Nephron (organoid): ENCODE results near the gene TEP1.

Source experiments
- H3K27ac Mint-ChIP-seq, 3 experiments: 2 replicates each; pipeline ENCODE4 v1.8.0; 2020; ENCODE audit warnings: mixed read lengths in 3 of 3, mild to moderate bottlenecking in 2 of 3, moderate library complexity in 1 of 3
- H3K27me3 Mint-ChIP-seq: 2 replicates; pipeline ENCODE4 v1.8.0; 2021; ENCODE audit warnings: low read depth, mild to moderate bottlenecking, moderate library complexity, mixed read lengths
- H3K36me3 Mint-ChIP-seq: 2 replicates; pipeline ENCODE4 v1.8.0; 2020; ENCODE audit warnings: low read depth, mixed read lengths
- H3K4me1 Mint-ChIP-seq: 2 replicates; pipeline ENCODE4 v1.8.0; 2020; ENCODE audit warnings: mixed read lengths
- H3K4me3 Mint-ChIP-seq, 3 experiments: 2 replicates each; pipeline ENCODE4 v1.8.0; 2020; ENCODE audit warnings: mild to moderate bottlenecking in 3 of 3, mixed read lengths in 3 of 3, moderate library complexity in 2 of 3
- H3K9me3 Mint-ChIP-seq: 2 replicates; pipeline ENCODE4 v1.8.0; 2020; ENCODE audit warnings: mixed read lengths
- CTCF ChIP-seq, 3 experiments: fragments of 200-600 bp; sonication (generic); IDR thresholded peaks; one replicate each; pipeline ENCODE4 v1.5.0; 2021; ENCODE audit warnings: antibody characterized with exemption in 3 of 3; ENCODE audit not compliant: unreplicated experiment in 3 of 3

Gene TEP1

GRCh38 chr14:20381341-20381740, 32.0 kb downstream of the TEP1 start:
- Mint-ChIP-seq H3K27ac (no peak overlapping the region), H3K27me3 (no peaks in the 10 kb centered on the region), H3K4me3 (no peak overlapping the region), H3K4me1 (peaks cover 3% of the 10 kb centered on the region), H3K9me3 (no peaks in the 10 kb centered on the region), H3K36me3 (peaks cover 44% of the 10 kb centered on the region)
- no peak for TF ChIP-seq CTCF (IDR thresholded peaks at IDR 0.05; ENCODE audit: unreplicated experiment in 3 of 3)

GRCh38 chr14:20380681-20381080, 32.6 kb downstream of the TEP1 start:
- Mint-ChIP-seq H3K27ac (no peak overlapping the region), H3K4me3 (no peak overlapping the region), H3K27me3 (no peaks in the 10 kb centered on the region), H3K9me3 (no peaks in the 10 kb centered on the region), H3K36me3 (peaks cover 50% of the 10 kb centered on the region), H3K4me1 (peaks cover 8% of the 10 kb centered on the region)
- no peak for TF ChIP-seq CTCF (IDR thresholded peaks at IDR 0.05; ENCODE audit: unreplicated experiment in 3 of 3)

- H3K27ac Mint-ChIP-seq, result no peak overlapping the region
- no peaks in the 10 kb centered on the region for H3K9me3 Mint-ChIP-seq
- H3K36me3 Mint-ChIP-seq, result peaks cover 52% of the 10 kb centered on the region
- no peak overlapping the region for H3K4me3 Mint-ChIP-seq
- peaks cover 8% of the 10 kb centered on the region for H3K4me1 Mint-ChIP-seq
- no peaks in the 10 kb centered on the region for H3K27me3 Mint-ChIP-seq
- no peak for TF ChIP-seq CTCF (IDR thresholded peaks at IDR 0.05; ENCODE audit: unreplicated experiment in 3 of 3)
Observed at GRCh38 chr14:20379743-20380142, 33.6 kb downstream of the TEP1 start.

GRCh38 chr14:20377171-20377570, 36.1 kb downstream of the TEP1 start:
- Mint-ChIP-seq H3K4me3 (no peak overlapping the region), H3K27ac (no peak overlapping the region), H3K9me3 (no peaks in the 10 kb centered on the region), H3K4me1 (peaks cover 8% of the 10 kb centered on the region), H3K27me3 (no peaks in the 10 kb centered on the region), H3K36me3 (peaks cover 60% of the 10 kb centered on the region)
- no peak for TF ChIP-seq CTCF (IDR thresholded peaks at IDR 0.05; ENCODE audit: unreplicated experiment in 3 of 3)

GRCh38 chr14:20376071-20376588, 37.2 kb downstream of the TEP1 start:
- no peak for TF ChIP-seq CTCF (IDR thresholded peaks at IDR 0.05; ENCODE audit: unreplicated experiment in 3 of 3)
- Mint-ChIP-seq H3K4me1 (peaks cover 8% of the 10 kb centered on the region), H3K4me3 (no peak overlapping the region), H3K27me3 (no peaks in the 10 kb centered on the region), H3K36me3 (peaks cover 66% of the 10 kb centered on the region), H3K27ac (peak overlapping the region in 1 of 3 experiments; percentile 61), H3K9me3 (no peaks in the 10 kb centered on the region)

- Mint-ChIP-seq H3K9me3 (no peaks in the 10 kb centered on the region), H3K4me3 (no peak overlapping the region), H3K4me1 (peaks cover 8% of the 10 kb centered on the region), H3K27me3 (no peaks in the 10 kb centered on the region), H3K36me3 (peaks cover 67% of the 10 kb centered on the region), H3K27ac (peak overlapping the region in 1 of 3 experiments; percentile 61)
- no peak for TF ChIP-seq CTCF (IDR thresholded peaks at IDR 0.05; ENCODE audit: unreplicated experiment in 3 of 3)
Observed at GRCh38 chr14:20375471-20375870, 37.8 kb downstream of the TEP1 start.
